C4-2B (cell line): ENCODE results near the gene ZNF407.

ENCODE experiments used
- ZFX ChIP-seq: fragments of 450-650 bp; IDR thresholded peaks from 2 replicates; pipeline ENCODE4 v1.6.1; 2017
- TF ChIP-seq, protein P1 (sequence below): fragments of 450-650 bp; conservative IDR thresholded peaks from 2 replicates; pipeline ENCODE4 v1.5.1; 2017; ENCODE audit warnings: mild to moderate bottlenecking

DNA sequence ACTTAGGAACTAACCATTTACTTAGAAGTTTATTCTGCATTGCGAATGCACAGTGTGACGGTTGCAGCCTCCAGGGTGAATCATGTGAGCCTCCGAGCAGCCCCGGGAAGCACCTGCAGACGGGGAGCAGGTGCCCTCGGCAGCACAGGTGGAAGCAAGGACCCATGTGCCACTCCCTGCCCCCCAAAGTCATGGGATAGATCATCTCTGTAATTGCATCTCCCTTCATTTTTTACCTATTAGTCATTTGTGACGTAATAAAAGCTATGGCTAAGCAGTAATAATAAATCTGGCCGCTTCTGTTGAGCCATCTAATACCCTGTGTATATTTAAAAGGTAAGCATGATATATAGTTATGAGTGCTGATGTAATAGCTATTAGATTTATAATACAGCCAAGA lies 514.1 kb downstream of the ZNF407 start:
- TF ChIP-seq, protein P1, sequence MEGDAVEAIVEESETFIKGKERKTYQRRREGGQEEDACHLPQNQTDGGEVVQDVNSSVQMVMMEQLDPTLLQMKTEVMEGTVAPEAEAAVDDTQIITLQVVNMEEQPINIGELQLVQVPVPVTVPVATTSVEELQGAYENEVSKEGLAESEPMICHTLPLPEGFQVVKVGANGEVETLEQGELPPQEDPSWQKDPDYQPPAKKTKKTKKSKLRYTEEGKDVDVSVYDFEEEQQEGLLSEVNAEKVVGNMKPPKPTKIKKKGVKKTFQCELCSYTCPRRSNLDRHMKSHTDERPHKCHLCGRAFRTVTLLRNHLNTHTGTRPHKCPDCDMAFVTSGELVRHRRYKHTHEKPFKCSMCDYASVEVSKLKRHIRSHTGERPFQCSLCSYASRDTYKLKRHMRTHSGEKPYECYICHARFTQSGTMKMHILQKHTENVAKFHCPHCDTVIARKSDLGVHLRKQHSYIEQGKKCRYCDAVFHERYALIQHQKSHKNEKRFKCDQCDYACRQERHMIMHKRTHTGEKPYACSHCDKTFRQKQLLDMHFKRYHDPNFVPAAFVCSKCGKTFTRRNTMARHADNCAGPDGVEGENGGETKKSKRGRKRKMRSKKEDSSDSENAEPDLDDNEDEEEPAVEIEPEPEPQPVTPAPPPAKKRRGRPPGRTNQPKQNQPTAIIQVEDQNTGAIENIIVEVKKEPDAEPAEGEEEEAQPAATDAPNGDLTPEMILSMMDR: no peak
- TF ChIP-seq ZFX: no peak
